GM12891 (cell line): ENCODE data around the gene PSAT1.

Experiments used
- DNase-seq: peaks from one replicate; pipeline ENCODE4 v3.0.0; 2011; ENCODE audit warnings: low spot score; ENCODE audit not compliant: insufficient read length
- FAIRE-seq: peaks from 2 replicates; lab custom pipeline; 2011; peaks lifted over from hg19 to GRCh38; lab: Jason Lieb, UNC
- PAX5 ChIP-seq: IDR thresholded peaks from 2 replicates; pipeline ENCODE4 v1.6.1; 2011; ENCODE audit warnings: low read length, moderate library complexity, mild to moderate bottlenecking; ENCODE audit not compliant: insufficient read depth, severe bottlenecking
- POLR2A ChIP-seq: IDR thresholded peaks from 2 replicates; pipeline ENCODE4 v1.6.1; 2011; ENCODE audit warnings: low read depth, low read length, control low read depth
- POLR2AphosphoS5 ChIP-seq: IDR thresholded peaks from 2 replicates; pipeline ENCODE4 v1.6.1; 2011; ENCODE audit warnings: low read depth, low read length, control low read depth
- POU2F2 ChIP-seq: IDR thresholded peaks from 2 replicates; pipeline ENCODE4 v1.6.1; 2011; ENCODE audit warnings: low read depth, mild to moderate bottlenecking, control low read depth, low read length, moderate library complexity
- SPI1 ChIP-seq: IDR thresholded peaks from 2 replicates; pipeline ENCODE4 v1.6.1; 2011; ENCODE audit warnings: low read depth, low read length, control low read depth
- TAF1 ChIP-seq: IDR thresholded peaks from 2 replicates; pipeline ENCODE4 v1.6.1; 2011; ENCODE audit warnings: low read depth, low read length, control low read depth

PSAT1 gene

DNA sequence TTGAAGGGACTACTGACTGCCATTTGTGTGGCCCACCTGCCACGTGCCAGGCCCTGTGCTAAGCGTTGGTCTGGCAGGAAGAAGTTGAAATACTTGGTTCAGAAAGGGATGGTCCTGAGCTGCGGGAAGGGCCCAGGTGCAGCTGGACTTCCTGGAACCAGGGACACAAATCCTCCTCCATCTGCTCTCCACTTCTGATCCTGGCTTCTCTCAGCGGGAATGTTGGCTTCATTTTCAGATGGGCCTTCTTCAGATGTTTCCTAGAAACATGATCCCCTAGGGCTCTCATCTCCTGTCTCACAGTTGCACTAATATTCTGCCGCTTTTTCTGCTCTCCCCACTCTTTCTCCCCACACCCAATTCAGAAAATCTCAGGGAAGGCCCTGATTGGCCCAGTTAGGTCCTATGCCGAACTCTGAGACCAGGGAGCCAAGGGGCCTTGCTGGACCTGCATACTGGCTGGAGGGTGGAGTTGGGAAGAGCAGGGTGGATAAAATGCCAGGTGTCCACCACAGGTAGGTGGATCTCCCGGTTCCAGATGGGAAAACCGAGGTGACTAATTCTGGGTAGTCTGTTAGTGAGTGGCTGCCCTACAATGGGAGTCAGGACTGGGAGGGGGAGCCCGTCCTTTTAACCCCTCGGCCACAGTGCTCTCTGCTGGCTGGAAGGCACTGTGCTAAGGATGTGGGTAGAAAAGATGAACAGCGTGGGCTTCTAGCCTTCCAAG, 19.4 kb downstream of the PSAT1 start:
- no peak for TF ChIP-seq PAX5
- TF ChIP-seq POLR2AphosphoS5 = no peak
- TF ChIP-seq TAF1 = no peak
- TF ChIP-seq SPI1 = no peak
- TF ChIP-seq POLR2A = no peak
- no peak for TF ChIP-seq POU2F2
- FAIRE-seq = no peak
- no peak for DNase-seq

DNA sequence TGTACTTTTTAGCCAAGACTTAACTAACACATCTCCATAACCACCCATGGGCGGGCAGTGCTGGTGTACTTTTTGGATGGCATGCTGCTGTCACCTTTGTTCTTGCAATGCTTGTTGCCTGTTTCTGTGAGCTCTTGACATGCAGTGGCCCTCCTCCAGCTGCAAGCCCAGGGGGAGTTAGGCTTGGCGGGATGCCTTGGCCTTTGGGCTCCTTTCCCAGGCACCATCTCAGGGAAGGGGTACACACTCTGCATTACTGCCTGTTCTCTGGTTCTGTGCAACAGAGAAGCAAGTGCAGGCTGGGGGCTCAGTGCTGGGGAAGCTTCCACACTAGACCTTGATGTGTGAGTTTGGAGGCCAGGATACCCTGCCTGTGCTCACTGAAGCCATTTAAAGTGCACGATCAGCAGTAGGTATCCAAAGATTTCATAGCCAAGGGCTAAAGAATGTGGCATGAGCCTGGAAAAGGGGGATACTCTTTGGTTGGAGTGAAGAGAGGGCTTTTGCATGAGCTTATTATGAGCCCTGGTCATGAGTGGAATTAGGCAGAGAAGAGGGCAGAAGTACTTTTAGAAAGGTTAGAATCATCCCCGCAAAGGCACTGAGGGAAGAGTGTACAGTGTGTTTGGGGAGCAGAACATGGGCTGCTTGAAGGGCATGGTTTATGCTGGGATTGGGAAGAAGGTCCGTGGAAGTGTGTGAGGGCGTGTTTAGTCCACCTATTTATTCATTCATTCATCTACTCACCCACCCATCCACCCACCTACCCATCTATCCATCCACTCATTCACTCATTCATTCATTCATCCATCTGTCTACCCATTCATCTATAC, 22.5 kb downstream of the PSAT1 start:
- TF ChIP-seq TAF1 (no peak), POU2F2 (no peak), PAX5 (no peak), POLR2A (no peak), SPI1 (no peak), POLR2AphosphoS5 (no peak)
- no peak for FAIRE-seq
- no peak for DNase-seq

DNA sequence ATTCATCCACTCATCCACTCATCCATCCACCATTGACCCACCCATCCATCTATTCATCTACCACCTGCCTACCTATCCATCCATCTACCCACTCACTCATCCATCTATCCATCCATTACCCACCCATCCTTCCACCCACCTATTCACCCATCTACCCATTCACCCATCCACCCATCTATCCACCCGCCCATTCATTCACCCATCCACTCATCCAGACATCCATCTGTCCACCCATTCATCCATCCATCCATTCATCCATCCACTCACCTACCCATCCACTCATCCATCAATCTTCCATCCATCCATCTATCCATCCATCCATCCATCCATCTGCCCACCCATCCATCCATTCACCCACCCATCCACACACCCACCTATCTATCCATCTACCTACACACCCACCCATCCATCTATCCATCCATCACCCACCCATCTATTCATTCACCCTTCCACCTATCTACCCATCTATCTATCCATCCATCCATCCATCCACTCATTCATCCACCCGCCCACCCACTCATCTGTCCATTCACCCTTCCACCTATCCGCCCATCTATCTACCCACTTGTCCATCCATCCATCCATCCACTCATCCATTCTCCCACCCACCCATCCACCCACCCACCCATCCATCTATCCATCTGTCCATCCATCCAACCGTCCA, 23.2 kb downstream of the PSAT1 start:
- TF ChIP-seq SPI1 (no peak), PAX5 (no peak), POLR2AphosphoS5 (no peak), POLR2A (no peak), POU2F2 (no peak), TAF1 (no peak)
- no peak for DNase-seq
- no peak for FAIRE-seq

DNA sequence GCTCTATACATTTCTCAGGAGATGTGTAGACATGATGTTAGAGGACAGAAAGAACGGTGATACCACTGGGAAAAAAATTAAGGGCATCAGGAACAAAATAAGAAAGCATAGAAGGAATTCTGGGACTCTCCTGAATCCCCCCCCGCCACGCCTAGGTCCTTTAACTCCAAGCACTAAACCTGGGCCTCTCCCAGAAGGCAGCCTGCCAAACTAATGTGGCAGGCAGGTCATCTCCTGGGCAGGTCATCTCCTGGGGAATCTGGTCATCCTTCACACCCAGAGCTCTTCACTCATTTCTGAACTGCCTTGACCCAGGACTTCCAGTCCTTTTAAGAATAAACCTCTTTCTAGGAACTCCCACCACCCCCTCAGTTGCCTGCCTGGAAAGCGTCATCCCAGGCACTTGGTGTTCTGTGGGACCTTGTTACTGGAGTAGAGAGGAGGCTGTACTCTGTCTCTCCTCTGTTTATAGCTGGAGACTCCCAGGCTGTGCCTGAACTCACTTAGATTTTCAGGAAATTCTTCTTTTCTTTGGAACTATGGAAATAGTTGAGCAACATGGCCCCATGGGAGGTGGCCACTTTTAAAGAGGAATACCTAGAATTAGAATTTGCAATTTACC, 24.1 kb downstream of the PSAT1 start:
- no peak for DNase-seq
- no peak for TF ChIP-seq SPI1
- TF ChIP-seq TAF1 = no peak
- TF ChIP-seq POLR2A = no peak
- no peak for TF ChIP-seq POU2F2
- TF ChIP-seq PAX5 = no peak
- TF ChIP-seq POLR2AphosphoS5 = no peak
- FAIRE-seq = no peak

DNA sequence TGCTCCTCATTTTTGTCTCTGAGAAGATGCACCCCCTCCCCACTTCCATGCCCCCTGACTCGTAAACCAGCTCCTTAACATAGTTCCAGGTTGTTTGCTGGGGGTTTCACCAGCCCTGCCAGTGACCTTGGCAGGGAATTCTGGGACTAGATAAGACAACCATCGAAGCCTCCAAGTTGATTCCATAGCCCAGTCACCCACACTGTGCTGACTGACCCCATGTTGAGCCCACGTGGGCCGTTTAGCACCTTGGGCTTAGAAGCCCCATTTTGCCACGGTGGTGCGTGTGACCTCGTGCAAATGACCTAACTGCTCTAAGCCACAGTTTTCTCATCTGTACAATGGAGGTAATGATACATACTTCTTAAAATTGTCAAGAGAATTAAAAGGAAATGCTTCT, 24.6 kb downstream of the PSAT1 start:
- no peak for TF ChIP-seq PAX5
- TF ChIP-seq POLR2AphosphoS5 = no peak
- no peak for TF ChIP-seq SPI1
- TF ChIP-seq POU2F2 = no peak
- TF ChIP-seq TAF1 = no peak
- TF ChIP-seq POLR2A = no peak
- DNase-seq = no peak
- FAIRE-seq = no peak

DNA sequence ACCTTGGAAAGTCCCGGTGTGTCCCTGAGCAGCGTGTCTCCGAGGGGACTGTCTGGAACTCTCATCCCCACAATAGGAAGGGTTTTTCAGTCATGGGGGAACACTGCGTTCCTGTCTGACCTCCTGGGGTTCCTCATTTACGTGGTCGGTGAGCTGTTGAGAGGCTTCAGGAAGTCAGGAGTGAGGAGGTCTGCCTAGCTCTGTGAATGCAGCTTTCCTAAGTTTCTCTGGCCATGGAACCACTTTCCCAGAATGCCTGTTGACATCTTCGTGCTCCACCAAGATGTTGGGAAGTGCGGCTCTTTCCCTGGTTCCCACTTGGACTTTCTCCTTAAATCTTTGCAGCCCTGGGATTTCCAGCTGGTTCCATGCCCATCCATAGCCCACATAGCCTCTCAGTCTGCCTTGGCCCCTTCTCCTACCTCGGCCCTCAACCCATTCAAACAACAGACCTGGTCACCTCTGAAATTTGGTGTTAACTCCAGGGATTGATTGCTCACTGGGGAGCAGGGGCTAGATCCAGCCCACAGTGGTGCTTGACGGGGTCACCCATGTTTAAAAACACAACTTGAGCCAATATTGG, 27.2 kb downstream of the PSAT1 start:
- no peak for FAIRE-seq

DNA sequence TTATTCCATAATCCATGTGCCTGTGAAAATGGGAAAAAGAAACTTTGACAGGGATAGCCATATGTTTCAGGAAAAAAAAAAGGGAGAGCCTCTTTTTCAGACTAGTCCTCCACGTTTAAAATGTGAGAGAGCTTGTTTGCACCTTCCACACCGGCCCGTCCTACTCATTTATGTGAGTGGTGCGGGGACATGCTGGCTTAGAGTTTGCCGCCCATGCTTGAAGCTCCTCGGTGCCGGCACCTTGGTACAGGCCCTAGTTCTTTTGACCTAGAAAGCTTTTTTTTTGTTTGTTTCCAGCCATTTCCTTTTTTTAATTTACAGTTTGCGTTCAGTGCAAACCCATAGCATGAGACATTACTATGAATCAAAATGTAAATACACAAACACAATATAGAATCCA, 27.8 kb downstream of the PSAT1 start:
- no peak for FAIRE-seq
- DNase-seq = no peak
- no peak for TF ChIP-seq POU2F2
- TF ChIP-seq POLR2AphosphoS5 = no peak
- TF ChIP-seq SPI1 = no peak
- no peak for TF ChIP-seq TAF1

More for the DNA sequence above, 27.2 kb downstream of the PSAT1 start:
- DNase-seq = no peak
- no peak for TF ChIP-seq TAF1
- TF ChIP-seq SPI1 = no peak

DNA sequence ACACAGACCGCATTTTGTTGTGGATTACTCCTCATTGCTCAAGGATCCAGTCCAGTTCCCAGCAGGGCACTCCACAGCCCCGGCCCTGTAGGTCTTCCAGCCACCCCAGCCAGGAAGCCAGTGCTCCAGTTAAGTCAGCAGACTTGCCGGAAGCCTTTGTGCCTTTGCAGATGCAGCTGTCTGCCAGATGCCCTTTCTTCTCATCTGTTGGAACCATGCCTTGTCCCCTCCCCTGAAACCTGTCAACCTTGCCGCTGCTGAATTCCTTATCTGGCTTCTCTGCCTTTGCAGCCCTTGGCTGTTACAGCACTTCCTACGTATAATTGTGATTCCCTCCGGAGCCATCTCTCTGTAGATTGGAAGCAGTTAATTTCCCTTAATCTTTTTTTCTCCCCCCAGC, 28.4 kb downstream of the PSAT1 start:
- TF ChIP-seq TAF1 (no peak), PAX5 (no peak), POU2F2 (no peak), SPI1 (no peak), POLR2A (no peak), POLR2AphosphoS5 (no peak)
- DNase-seq = no peak
- FAIRE-seq = no peak

DNA sequence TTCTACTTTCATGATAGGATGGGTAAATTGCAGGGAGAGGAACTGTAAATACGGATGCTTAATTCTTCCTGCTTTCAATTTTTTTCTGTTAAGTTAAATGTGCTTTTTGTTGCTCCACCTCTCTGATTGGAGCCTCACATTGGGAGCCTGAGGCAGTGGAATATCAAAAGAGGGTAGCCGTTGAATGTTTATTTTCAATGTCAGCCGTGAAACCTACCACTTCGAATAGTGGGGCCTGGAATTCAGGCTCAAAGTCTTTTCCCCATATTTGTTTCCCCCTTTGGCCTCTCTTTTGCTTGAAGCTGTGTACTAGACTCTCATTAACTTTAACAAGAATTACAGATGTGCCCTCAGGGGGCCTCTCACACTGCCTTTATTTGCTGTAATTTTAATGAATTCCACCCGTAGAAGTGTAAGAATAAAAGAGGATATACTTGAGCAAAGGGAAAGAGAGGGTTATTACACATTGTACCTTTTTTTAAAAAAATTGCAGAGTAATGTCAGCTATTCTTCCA, 29.0 kb downstream of the PSAT1 start:
- no peak for TF ChIP-seq POU2F2
- no peak for TF ChIP-seq POLR2A
- no peak for TF ChIP-seq PAX5
- no peak for TF ChIP-seq POLR2AphosphoS5
- no peak for TF ChIP-seq TAF1
- no peak for TF ChIP-seq SPI1
- FAIRE-seq (no peak), DNase-seq (no peak)
